ENCODE data around the gene USP22.

- TF ChIP-seq CTCF (IDR thresholded peaks at IDR 0.05; ENCODE audit: insufficient read depth, low read length, poor library complexity, severe bottlenecking) (no peak), EZH2phosphoT487 (conservative IDR thresholded peaks at IDR 0.05; ENCODE audit: low read length) (no peak)
Measured at GRCh38 chr17:21035406-21035805, 7.4 kb downstream of the USP22 start.

Measured in SU-DHL-6 (cell line).